OCI-LY1 (cell line): ENCODE measurements around the gene SLC12A3.

Source experiments
- H2AFZ ChIP-seq: fragments of 200-600 bp; sonication (generic), shearing (Covaris generic); 2 replicates; pipeline ENCODE4 v1.6.0; 2014; ENCODE audit warnings: antibody characterized with exemption, mild to moderate bottlenecking, low read length
- H3F3A ChIP-seq: fragments of 200-600 bp; sonication (generic), shearing (Covaris generic); 2 replicates; pipeline ENCODE4 v1.6.0; 2014; ENCODE audit warnings: mild to moderate bottlenecking, antibody characterized with exemption, low read length, moderate library complexity; ENCODE audit not compliant: insufficient read depth
- H3K27ac ChIP-seq: fragments of 200-600 bp; sonication (generic); 2 replicates; pipeline ENCODE4 v1.5.1; 2014; ENCODE audit warnings: low read length, mixed run types, mild to moderate bottlenecking, low read depth; ENCODE audit not compliant: poor library complexity, severe bottlenecking
- H3K27me3 ChIP-seq: fragments of 200-600 bp; sonication (generic); 2 replicates; pipeline ENCODE4 v1.6.0; 2014; ENCODE audit warnings: antibody characterized with exemption, mild to moderate bottlenecking, low read length, moderate library complexity; ENCODE audit not compliant: insufficient read depth
- H3K36me3 ChIP-seq: fragments of 200-600 bp; sonication (generic); 2 replicates; pipeline ENCODE4 v1.6.1; 2014; ENCODE audit warnings: mild to moderate bottlenecking, antibody characterized with exemption, low read length, moderate library complexity, mixed read lengths; ENCODE audit not compliant: insufficient read depth
- H3K4me1 ChIP-seq: fragments of 200-600 bp; sonication (generic); 2 replicates; pipeline ENCODE4 v1.5.1; 2014; ENCODE audit warnings: mild to moderate bottlenecking, low read length, moderate library complexity; ENCODE audit not compliant: insufficient read depth, severe bottlenecking
- H3K4me2 ChIP-seq: fragments of 200-600 bp; sonication (generic), shearing (Covaris generic); 2 replicates; pipeline ENCODE4 v1.6.1; 2014; ENCODE audit warnings: low read length
- H3K4me3 ChIP-seq: fragments of 200-600 bp; sonication (generic); 2 replicates; pipeline ENCODE4 v1.5.1; 2014; ENCODE audit warnings: low read length, low read depth, mild to moderate bottlenecking, mixed read lengths; ENCODE audit not compliant: poor library complexity, severe bottlenecking
- H3K79me2 ChIP-seq: fragments of 200-600 bp; shearing (Covaris generic); 2 replicates; pipeline ENCODE4 v1.6.1; 2016; ENCODE audit warnings: mixed run types, low read length, mixed read lengths; ENCODE audit not compliant: insufficient read depth
- H3K9ac ChIP-seq: fragments of 200-600 bp; sonication (generic), shearing (Covaris generic); 2 replicates; pipeline ENCODE4 v1.6.1; 2014; ENCODE audit warnings: mild to moderate bottlenecking, low read length, mixed read lengths
- H3K9me2 ChIP-seq: fragments of 200-600 bp; sonication (generic), shearing (Covaris generic); 2 replicates; pipeline ENCODE4 v1.6.1; 2014; ENCODE audit warnings: low read depth, mild to moderate bottlenecking, low read length, mixed read lengths
- H3K9me3 ChIP-seq: fragments of 200-600 bp; shearing (Covaris generic); 2 replicates; pipeline ENCODE4 v1.6.1; 2014; ENCODE audit warnings: low read length, mixed read lengths
- H4K20me1 ChIP-seq: fragments of 200-600 bp; sonication (generic), shearing (Covaris generic); 2 replicates; pipeline ENCODE4 v1.6.0; 2016; ENCODE audit warnings: mild to moderate bottlenecking, low read length; ENCODE audit not compliant: insufficient read depth
- EZH2 ChIP-seq: fragments of 200-600 bp; sonication (generic), shearing (Covaris generic); IDR thresholded peaks from 2 replicates; pipeline ENCODE4 v1.8.0; 2017; ENCODE audit warnings: borderline replicate concordance, mixed run types, mild to moderate bottlenecking, antibody characterized with exemption, low read length, moderate library complexity, mixed read lengths
- TF ChIP-seq, protein P1 (sequence below): fragments of 200-600 bp; sonication (generic), shearing (Covaris generic); IDR thresholded peaks from 2 replicates; pipeline ENCODE4 v1.5.1; 2017; ENCODE audit warnings: mild to moderate bottlenecking, antibody characterized with exemption, low read length, moderate library complexity, mixed read lengths

SLC12A3 gene

DNA sequence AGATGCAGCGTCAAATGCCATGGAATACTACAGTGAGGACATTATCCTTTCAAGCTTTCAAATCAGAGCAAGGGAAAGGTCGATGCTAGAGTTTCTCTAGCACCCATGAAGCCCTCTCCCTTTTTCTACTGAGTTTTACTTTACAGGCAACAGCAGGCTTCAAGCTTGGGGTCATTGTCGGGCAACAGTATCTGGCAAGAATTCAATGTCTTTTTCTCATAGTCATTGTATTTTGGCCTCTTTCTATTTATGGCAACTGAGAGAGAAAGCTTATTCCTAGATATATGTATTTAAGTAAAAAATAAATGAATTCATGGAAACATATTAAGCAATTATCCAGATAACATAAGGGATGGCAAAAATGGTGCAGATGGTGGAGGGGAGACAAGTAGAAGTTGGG, 96.4 kb downstream of the SLC12A3 start:
- peaks cover 3% of the 10 kb centered on the region for H3K4me1 ChIP-seq
- TF ChIP-seq, protein P1, sequence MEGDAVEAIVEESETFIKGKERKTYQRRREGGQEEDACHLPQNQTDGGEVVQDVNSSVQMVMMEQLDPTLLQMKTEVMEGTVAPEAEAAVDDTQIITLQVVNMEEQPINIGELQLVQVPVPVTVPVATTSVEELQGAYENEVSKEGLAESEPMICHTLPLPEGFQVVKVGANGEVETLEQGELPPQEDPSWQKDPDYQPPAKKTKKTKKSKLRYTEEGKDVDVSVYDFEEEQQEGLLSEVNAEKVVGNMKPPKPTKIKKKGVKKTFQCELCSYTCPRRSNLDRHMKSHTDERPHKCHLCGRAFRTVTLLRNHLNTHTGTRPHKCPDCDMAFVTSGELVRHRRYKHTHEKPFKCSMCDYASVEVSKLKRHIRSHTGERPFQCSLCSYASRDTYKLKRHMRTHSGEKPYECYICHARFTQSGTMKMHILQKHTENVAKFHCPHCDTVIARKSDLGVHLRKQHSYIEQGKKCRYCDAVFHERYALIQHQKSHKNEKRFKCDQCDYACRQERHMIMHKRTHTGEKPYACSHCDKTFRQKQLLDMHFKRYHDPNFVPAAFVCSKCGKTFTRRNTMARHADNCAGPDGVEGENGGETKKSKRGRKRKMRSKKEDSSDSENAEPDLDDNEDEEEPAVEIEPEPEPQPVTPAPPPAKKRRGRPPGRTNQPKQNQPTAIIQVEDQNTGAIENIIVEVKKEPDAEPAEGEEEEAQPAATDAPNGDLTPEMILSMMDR, result no peak
- TF ChIP-seq EZH2, result no peak
- H3K9ac ChIP-seq, result no peak overlapping the region
- no peak overlapping the region for H3K4me3 ChIP-seq
- no peaks in the 10 kb centered on the region for H3K79me2 ChIP-seq
- no peaks in the 10 kb centered on the region for H3K36me3 ChIP-seq
- no peak overlapping the region for H3K4me2 ChIP-seq
- no peaks in the 10 kb centered on the region for H3K9me2 ChIP-seq
- no peak overlapping the region for H2AFZ ChIP-seq
- H3K27me3 ChIP-seq, result peaks cover 5% of the 10 kb centered on the region; the same call in 1 of the 2 replicates
- H4K20me1 ChIP-seq, result no peaks in the 10 kb centered on the region
- no peak overlapping the region for H3K27ac ChIP-seq
- H3K9me3 ChIP-seq, result no peaks in the 10 kb centered on the region
- no peaks in the 10 kb centered on the region for H3F3A ChIP-seq

DNA sequence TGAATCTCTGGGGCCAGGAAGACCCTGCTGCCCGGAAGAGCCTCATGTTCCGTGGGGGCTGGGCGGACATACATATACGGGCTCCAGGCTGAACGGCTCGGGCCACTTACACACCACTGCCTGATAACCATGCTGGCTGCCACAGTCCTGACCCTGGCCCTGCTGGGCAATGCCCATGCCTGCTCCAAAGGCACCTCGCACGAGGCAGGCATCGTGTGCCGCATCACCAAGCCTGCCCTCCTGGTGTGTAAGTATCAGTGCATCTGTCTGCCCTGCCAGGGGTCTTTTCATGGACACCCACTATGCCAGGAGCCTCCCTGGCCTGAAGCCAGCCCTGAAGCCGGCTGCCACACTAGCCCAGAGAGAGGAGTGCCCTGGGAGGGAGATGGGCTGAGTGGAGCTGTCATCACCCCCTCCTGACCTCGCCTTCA, 96.9 kb downstream of the SLC12A3 start, which contains the start of gene CETP:
Gene CETP, plus strand, starts transcription at position 100 of the 431 bp plus-strand sequence. Its CDS starts 30 bp downstream, at position 130.
- Histone ChIP-seq H3K27ac (no peak within 1 kb of the TSS), H3K9me2 (no peaks in the 10 kb centered on the region), H3K4me1 (peaks cover 3% of the 10 kb centered on the region), H2AFZ (no peak within 1 kb of the TSS), H3K9ac (no peak within 1 kb of the TSS), H3F3A (no peaks in the 10 kb centered on the region), H4K20me1 (no peaks in the 10 kb centered on the region), H3K27me3 (peaks cover 5% of the 10 kb centered on the region; the same call in 1 of the 2 replicates), H3K4me2 (no peak within 1 kb of the TSS), H3K79me2 (no peaks in the 10 kb centered on the region), H3K36me3 (no peaks in the 10 kb centered on the region), H3K9me3 (no peaks in the 10 kb centered on the region), H3K4me3 (no peak within 1 kb of the TSS)
- TF ChIP-seq, protein P1, result no peak
- TF ChIP-seq EZH2, result no peak

DNA sequence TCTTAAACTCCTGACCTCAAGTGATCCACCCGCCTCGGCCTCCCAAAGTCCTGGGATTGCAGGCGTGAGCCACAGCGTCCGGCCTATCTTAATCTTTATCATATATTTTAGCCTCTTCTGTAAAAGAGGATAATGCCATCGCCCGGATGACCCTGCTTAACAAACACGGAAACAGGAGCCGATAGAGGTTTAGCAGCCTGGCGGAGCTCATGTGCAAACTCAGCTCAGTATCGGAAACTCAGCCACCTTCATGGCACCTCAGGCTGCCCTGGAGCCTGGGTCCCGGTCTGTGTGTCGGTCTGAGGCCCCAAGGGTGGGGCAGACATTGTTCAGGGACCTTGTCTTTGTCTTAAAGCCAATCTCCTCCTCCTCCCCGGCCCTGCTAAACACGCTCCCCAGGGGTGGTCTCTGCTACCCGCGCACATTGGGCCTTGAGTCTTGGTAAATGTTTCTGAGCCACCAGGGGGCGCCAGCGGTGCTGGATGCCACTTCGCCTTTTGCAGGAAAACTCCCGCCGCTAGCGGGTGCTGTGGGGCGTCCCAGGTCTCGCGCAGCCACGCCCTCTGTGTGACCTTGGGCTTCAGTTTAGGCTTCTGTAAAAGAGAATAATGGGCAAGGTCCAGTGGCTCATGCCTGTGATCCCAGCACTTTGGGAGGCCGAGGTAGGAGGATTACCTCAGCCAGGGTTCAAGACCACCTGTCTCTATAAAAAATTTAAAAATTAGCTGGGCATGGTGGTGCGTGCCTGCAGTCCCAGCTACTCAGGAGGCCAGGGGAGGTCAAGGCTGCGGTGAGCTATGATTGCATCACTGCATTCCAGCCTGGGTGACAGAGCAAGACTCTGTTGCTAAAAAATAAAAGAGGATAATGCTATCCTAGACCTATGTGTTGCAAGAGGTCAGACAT, 99.5 kb downstream of the SLC12A3 start:
- peak overlapping the region; percentile 62 for H3K4me2 ChIP-seq
- no peaks in the 10 kb centered on the region for H3K79me2 ChIP-seq
- H2AFZ ChIP-seq, result no peak overlapping the region
- no peak overlapping the region for H3K27ac ChIP-seq
- H4K20me1 ChIP-seq, result no peaks in the 10 kb centered on the region
- peaks cover 3% of the 10 kb centered on the region for H3K4me1 ChIP-seq
- no peaks in the 10 kb centered on the region for H3K36me3 ChIP-seq
- no peaks in the 10 kb centered on the region for H3K9me3 ChIP-seq
- no peak for TF ChIP-seq EZH2
- TF ChIP-seq, protein P1, result peak; percentile 100
- no peaks in the 10 kb centered on the region for H3K9me2 ChIP-seq
- peaks cover 5% of the 10 kb centered on the region; the same call in 1 of the 2 replicates for H3K27me3 ChIP-seq
- no peaks in the 10 kb centered on the region for H3F3A ChIP-seq
- 0 out of 2 replicates have a peak overlapping the region, but pooled peaks have one; percentile 41 for H3K9ac ChIP-seq
- no peak overlapping the region for H3K4me3 ChIP-seq
